HepG2 (cell line): ENCODE data around the gene FOSL2. TPM values are rescaled to one million over a fixed set of nuclear protein-coding genes. Genes with fewer than 3 reads are reported as not detected.

ENCODE experiments used
- ARNT ChIP-seq: fragments of 450-650 bp; IDR thresholded peaks from 2 replicates; pipeline ENCODE4 v1.6.1; 2017
- DMAP1 ChIP-seq: IDR thresholded peaks from 2 replicates; pipeline ENCODE4 v1.6.1; 2016
- DR1 ChIP-seq: sonication (generic); formaldehyde crosslinking; IDR thresholded peaks from 2 replicates; pipeline ENCODE4 v1.8.0; 2021; ENCODE audit warnings: mild to moderate bottlenecking, missing genetic modification reagents, inconsistent platforms
- MAFK ChIP-seq, 2 experiments: IDR thresholded peaks in 1 of 2; conservative IDR thresholded peaks in 1 of 2; 2 replicates each; pipeline ENCODE4 v1.6.1; 2011; ENCODE audit warnings: improper control_type of control experiment in 2 of 2, low read length in 2 of 2
- MIXL1 ChIP-seq: IDR thresholded peaks from 2 replicates; pipeline ENCODE4 v1.6.1; 2016
- NAIF1 ChIP-seq: sonication (generic); formaldehyde crosslinking; IDR thresholded peaks from 2 replicates; pipeline ENCODE4 v1.5.0; 2020; ENCODE audit warnings: mild to moderate bottlenecking, missing genetic modification reagents, borderline replicate concordance
- NFIB ChIP-seq: sonication (generic); formaldehyde crosslinking; IDR thresholded peaks from 2 replicates; pipeline ENCODE4 v1.9.0; 2021; ENCODE audit warnings: missing genetic modification reagents, mild to moderate bottlenecking, borderline replicate concordance
- ZKSCAN5 ChIP-seq: sonication (generic); formaldehyde crosslinking; IDR thresholded peaks from 2 replicates; pipeline ENCODE4 v1.5.1; 2020; ENCODE audit warnings: mild to moderate bottlenecking, missing genetic modification reagents
- ZNF138 ChIP-seq: sonication (generic); formaldehyde crosslinking; IDR thresholded peaks from 2 replicates; pipeline ENCODE4 v1.5.0; 2020; ENCODE audit warnings: mild to moderate bottlenecking, low read depth, missing genetic modification reagents
- ZNF414 ChIP-seq: sonication (generic); formaldehyde crosslinking; IDR thresholded peaks from 2 replicates; pipeline ENCODE4 v1.5.0; 2020; ENCODE audit warnings: missing genetic modification reagents
- ZNF639 ChIP-seq: conservative IDR thresholded peaks from 2 replicates; pipeline ENCODE4 v1.6.1; 2018; ENCODE audit warnings: missing genetic modification reagents
- ZNF670 ChIP-seq: sonication (generic); formaldehyde crosslinking; IDR thresholded peaks from 2 replicates; pipeline ENCODE4 v1.8.0; 2022; ENCODE audit warnings: mild to moderate bottlenecking, missing genetic modification reagents, borderline replicate concordance
- ZNF704 ChIP-seq: sonication (generic); formaldehyde crosslinking; IDR thresholded peaks from 2 replicates; pipeline ENCODE4 v1.8.1; 2023; ENCODE audit warnings: mild to moderate bottlenecking, inconsistent platforms, moderate library complexity, missing genetic modification reagents, borderline replicate concordance
- ZSCAN12 ChIP-seq: sonication (generic); formaldehyde crosslinking; IDR thresholded peaks from 2 replicates; pipeline ENCODE4 v1.9.0; 2021; ENCODE audit warnings: mild to moderate bottlenecking, missing genetic modification reagents
- polyA plus RNA-seq, 8 experiments: library from polyadenylated mRNA; depleted of rRNA in 3 of 8; stranded (reverse) in 7 of 8; unstranded in 1 of 8; fragments of >200 nt; fragmentation: Illumina TruSeq in 4 of 8; extraction: Trizol in 4 of 8; gene quantifications; 2 replicates each; pipeline versions ENCODE4 v1.2.1 to v1.2.3, GENCODE V29; 2011 to 2016; ENCODE audit warnings: low read depth in 4 of 8, missing spikeins in 1 of 8, mixed read lengths in 1 of 8; ENCODE audit not compliant: insufficient read depth in 1 of 8
- total RNA-seq, 5 experiments: library from RNA; depleted of rRNA; stranded (reverse); fragments of >200 nt; fragmentation: Illumina TruSeq; extraction: Trizol; gene quantifications; 2 replicates each; pipeline ENCODE4 v1.2.3, GENCODE V29; 2016; ENCODE audit warnings: low read depth in 1 of 5
- TF ChIP-seq, protein P1 (sequence below): sonication (generic); formaldehyde crosslinking; IDR thresholded peaks from 2 replicates; pipeline ENCODE4 v1.5.0; 2020; ENCODE audit warnings: missing genetic modification reagents
- TF ChIP-seq, protein P2 (sequence below): sonication (generic); formaldehyde crosslinking; IDR thresholded peaks from 2 replicates; pipeline ENCODE4 v1.4.0; 2020; ENCODE audit warnings: missing genetic modification reagents

FOSL2 gene
- total and polyA plus RNA-seq, 2 of the 13 experiments (the other 11 are each of a cell fraction or from before 2014, with no cell fraction given) = 3.4 to 18.1 TPM

- TF ChIP-seq ZNF639 (CRISPR knock-in tag) (no peak), DR1 (CRISPR knock-in tag) (no peak), ZNF670 (CRISPR knock-in tag) (no peak), NFIB (CRISPR knock-in tag) (no peak), ZNF138 (CRISPR knock-in tag) (no peak), ZNF414 (CRISPR knock-in tag) (no peak), ARNT (no peak), MAFK (conservative IDR thresholded peaks at IDR 0.05 in 1 of 2, IDR thresholded peaks at IDR 0.05 in 1 of 2; ENCODE audit: low read length in 2 of 2) (no peak), ZKSCAN5 (CRISPR knock-in tag) (no peak), MIXL1 (CRISPR knock-in tag) (no peak), ZSCAN12 (no peak), NAIF1 (CRISPR knock-in tag) (no peak), ZNF704 (CRISPR knock-in tag) (no peak), DMAP1 (no peak)
- TF ChIP-seq, protein P1, sequence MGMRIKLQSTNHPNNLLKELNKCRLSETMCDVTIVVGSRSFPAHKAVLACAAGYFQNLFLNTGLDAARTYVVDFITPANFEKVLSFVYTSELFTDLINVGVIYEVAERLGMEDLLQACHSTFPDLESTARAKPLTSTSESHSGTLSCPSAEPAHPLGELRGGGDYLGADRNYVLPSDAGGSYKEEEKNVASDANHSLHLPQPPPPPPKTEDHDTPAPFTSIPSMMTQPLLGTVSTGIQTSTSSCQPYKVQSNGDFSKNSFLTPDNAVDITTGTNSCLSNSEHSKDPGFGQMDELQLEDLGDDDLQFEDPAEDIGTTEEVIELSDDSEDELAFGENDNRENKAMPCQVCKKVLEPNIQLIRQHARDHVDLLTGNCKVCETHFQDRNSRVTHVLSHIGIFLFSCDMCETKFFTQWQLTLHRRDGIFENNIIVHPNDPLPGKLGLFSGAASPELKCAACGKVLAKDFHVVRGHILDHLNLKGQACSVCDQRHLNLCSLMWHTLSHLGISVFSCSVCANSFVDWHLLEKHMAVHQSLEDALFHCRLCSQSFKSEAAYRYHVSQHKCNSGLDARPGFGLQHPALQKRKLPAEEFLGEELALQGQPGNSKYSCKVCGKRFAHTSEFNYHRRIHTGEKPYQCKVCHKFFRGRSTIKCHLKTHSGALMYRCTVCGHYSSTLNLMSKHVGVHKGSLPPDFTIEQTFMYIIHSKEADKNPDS (CRISPR knock-in tag) = no peak
- TF ChIP-seq, protein P2, sequence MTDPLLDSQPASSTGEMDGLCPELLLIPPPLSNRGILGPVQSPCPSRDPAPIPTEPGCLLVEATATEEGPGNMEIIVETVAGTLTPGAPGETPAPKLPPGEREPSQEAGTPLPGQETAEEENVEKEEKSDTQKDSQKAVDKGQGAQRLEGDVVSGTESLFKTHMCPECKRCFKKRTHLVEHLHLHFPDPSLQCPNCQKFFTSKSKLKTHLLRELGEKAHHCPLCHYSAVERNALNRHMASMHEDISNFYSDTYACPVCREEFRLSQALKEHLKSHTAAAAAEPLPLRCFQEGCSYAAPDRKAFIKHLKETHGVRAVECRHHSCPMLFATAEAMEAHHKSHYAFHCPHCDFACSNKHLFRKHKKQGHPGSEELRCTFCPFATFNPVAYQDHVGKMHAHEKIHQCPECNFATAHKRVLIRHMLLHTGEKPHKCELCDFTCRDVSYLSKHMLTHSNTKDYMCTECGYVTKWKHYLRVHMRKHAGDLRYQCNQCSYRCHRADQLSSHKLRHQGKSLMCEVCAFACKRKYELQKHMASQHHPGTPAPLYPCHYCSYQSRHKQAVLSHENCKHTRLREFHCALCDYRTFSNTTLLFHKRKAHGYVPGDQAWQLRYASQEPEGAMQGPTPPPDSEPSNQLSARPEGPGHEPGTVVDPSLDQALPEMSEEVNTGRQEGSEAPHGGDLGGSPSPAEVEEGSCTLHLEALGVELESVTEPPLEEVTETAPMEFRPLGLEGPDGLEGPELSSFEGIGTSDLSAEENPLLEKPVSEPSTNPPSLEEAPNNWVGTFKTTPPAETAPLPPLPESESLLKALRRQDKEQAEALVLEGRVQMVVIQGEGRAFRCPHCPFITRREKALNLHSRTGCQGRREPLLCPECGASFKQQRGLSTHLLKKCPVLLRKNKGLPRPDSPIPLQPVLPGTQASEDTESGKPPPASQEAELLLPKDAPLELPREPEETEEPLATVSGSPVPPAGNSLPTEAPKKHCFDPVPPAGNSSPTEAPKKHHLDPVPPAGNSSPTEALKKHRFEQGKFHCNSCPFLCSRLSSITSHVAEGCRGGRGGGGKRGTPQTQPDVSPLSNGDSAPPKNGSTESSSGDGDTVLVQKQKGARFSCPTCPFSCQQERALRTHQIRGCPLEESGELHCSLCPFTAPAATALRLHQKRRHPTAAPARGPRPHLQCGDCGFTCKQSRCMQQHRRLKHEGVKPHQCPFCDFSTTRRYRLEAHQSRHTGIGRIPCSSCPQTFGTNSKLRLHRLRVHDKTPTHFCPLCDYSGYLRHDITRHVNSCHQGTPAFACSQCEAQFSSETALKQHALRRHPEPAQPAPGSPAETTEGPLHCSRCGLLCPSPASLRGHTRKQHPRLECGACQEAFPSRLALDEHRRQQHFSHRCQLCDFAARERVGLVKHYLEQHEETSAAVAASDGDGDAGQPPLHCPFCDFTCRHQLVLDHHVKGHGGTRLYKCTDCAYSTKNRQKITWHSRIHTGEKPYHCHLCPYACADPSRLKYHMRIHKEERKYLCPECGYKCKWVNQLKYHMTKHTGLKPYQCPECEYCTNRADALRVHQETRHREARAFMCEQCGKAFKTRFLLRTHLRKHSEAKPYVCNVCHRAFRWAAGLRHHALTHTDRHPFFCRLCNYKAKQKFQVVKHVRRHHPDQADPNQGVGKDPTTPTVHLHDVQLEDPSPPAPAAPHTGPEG (CRISPR knock-in tag) = no peak; the same call in 1 of the 2 replicates
These were observed 2.8 kb downstream of the FOSL2 start (continued) for GRCh38 chr2:28395334-28396061.
